HEK293 (cell line): ENCODE results near the gene STING1.

ENCODE experiments used
- CTCF ChIP-seq: fragments of 450-650 bp; formaldehyde crosslinking; IDR thresholded peaks from 2 replicates; pipeline ENCODE4 v1.5.1; 2016; ENCODE audit warnings: missing biosample characterization, missing genetic modification characterization
- TCF7L2 ChIP-seq: IDR thresholded peaks from 2 replicates; pipeline ENCODE4 v1.6.1; 2011; ENCODE audit warnings: low read depth, mild to moderate bottlenecking, inconsistent platforms, low read length, moderate library complexity, borderline replicate concordance
- ZFP37 ChIP-seq: fragments of 450-650 bp; formaldehyde crosslinking; IDR thresholded peaks from 2 replicates; pipeline ENCODE4 v1.5.1; 2016; ENCODE audit warnings: missing biosample characterization, missing genetic modification characterization
- ZNF121 ChIP-seq: fragments of 450-650 bp; formaldehyde crosslinking; IDR thresholded peaks from 2 replicates; pipeline ENCODE4 v1.5.1; 2016; ENCODE audit warnings: missing biosample characterization, missing genetic modification characterization
- ZNF292 ChIP-seq: fragments of 450-650 bp; formaldehyde crosslinking; IDR thresholded peaks from 2 replicates; pipeline ENCODE4 v1.5.1; 2016; ENCODE audit warnings: low read depth, missing biosample characterization, missing genetic modification characterization, borderline replicate concordance
- ZNF335 ChIP-seq: fragments of 450-650 bp; formaldehyde crosslinking; conservative IDR thresholded peaks from 2 replicates; pipeline ENCODE4 v1.5.1; 2016; ENCODE audit warnings: missing biosample characterization, missing genetic modification characterization
- ZNF518A ChIP-seq: fragments of 450-650 bp; formaldehyde crosslinking; conservative IDR thresholded peaks from 2 replicates; pipeline ENCODE4 v1.5.1; 2016; ENCODE audit warnings: low read depth, missing biosample characterization, missing genetic modification characterization

GRCh38 chr5:139457653-139458306, 24.8 kb downstream of the STING1 start:
- peak; percentile 80 for TF ChIP-seq ZNF121 (tag by site-specific recombination)
- no peak for TF ChIP-seq TCF7L2
- TF ChIP-seq CTCF (tag by site-specific recombination), result no peak
- no peak for TF ChIP-seq ZNF335 (tag by site-specific recombination)
- TF ChIP-seq ZNF292 (tag by site-specific recombination), result no peak
- no peak for TF ChIP-seq ZFP37 (tag by site-specific recombination)
- no peak for TF ChIP-seq ZNF518A (tag by site-specific recombination)
